Suppressor macrophage (primary cell): ENCODE results near the gene UBA7.
"Not testable (repeated sequence)": the region's sequence is repeated elsewhere in the genome, so short reads cannot be mapped to it uniquely, and the experiment has no call there.

Source experiments
- DNase-seq, 4 experiments: peaks; one replicate each; pipeline ENCODE4 v3.0.0-alpha.2; 2020 to 2022
- total RNA-seq, 17 experiments: gene quantifications; one replicate each; lab custom pipeline; 2026; ENCODE audit warnings: mixed read lengths in 6 of 17, inconsistent platforms in 3 of 17; lab: John Stamatoyannopoulos, UW

The UBA7 gene
- 54.7 to 128 (median 71.6) reads per million in 17 experiments for total RNA-seq

DNA sequence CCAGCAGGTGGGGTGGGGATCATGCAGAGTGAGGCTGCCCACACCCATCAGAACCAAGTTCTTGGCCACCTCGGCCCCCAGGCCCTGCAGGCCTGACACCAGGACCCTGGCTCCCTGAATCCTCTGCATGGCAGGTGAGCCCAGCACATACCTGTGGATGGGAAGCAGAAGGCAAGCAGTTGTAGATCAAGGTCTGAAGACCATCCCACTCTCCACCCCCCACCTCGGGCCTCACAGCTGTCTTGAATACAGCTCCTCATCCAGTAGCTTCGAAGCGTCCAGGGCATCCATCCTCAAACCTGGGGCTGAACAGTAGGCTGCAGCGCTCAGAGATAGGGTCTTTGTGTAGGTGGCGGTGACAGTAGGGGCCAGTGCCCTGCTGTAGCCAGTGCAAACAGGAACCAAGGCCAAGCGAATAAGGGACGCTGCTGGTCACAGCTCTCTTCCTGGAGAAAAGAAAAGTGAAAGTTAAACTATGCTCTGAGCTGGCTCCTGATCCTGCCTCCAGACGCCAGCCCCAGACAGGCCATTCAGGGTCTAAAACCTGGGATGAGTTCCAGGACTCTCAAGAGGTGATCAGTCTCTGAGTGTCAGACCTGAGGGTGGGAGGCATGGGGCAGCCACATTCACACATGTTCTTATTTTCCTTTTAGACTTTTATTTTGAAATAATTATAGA, at the start of gene UBA7:
Gene UBA7, minus strand, starts transcription at position 457 of the 678 bp plus-strand sequence. Its CDS starts 166 bp downstream, at position 291.
- DNase-seq, result peak; percentile 72 to 85 (median 83)

GRCh38 chr3:49859576-49860305, 46.0 kb upstream of the UBA7 start:
- no peak for DNase-seq

GRCh38 chr3:49856181-49857005, 42.6 kb upstream of the UBA7 start, which contains the start of gene TRAIP:
Gene TRAIP, minus strand, starts transcription at chr3:49856564. Its CDS starts 111 bp downstream, at chr3:49856453.
- DNase-seq, result peak; percentile 97 to 98 (median 98)

GRCh38 chr3:49855662-49856061, 41.9 kb upstream of the UBA7 start:
- DNase-seq, result no peak

- DNase-seq, result no peak
These were observed 31.9 kb upstream of the UBA7 start for GRCh38 chr3:49845694-49846093.

- DNase-seq, result no peak
These were observed 30.9 kb upstream of the UBA7 start for GRCh38 chr3:49844464-49845183.

- no peak for DNase-seq
These were observed 29.2 kb upstream of the UBA7 start for GRCh38 chr3:49842843-49843517.

- no peak for DNase-seq
These were observed 28.1 kb upstream of the UBA7 start for GRCh38 chr3:49841806-49842205.

DNA sequence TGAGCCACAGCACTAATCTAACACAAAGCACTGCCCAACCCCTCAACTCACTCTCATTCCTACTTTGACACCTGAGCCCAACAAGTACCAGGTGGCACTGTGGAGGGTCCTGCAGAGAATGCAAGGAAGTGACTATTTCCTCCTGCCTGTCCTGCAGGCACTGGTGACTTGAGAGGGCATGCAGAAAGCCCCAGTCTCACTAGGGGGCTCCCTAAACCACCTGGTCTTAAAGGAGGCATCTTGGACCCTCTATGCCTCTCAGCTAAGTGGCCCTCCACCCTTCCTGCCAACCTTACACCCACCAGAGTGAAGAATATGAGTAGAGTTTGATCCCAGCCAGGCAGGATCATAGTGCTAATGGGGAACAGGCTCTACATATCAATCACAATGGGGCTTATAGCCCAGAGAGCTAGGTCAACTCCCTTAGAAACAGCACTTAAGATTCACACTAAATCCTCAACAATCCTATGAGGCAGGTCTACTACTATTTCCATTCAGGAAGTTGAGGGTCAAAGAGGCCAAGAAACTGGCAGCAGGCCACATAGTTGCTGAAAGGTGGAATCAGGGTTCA, 27.5 kb upstream of the UBA7 start:
- DNase-seq, result peak in 2 of 4 experiments; percentile 12 to 17

DNA sequence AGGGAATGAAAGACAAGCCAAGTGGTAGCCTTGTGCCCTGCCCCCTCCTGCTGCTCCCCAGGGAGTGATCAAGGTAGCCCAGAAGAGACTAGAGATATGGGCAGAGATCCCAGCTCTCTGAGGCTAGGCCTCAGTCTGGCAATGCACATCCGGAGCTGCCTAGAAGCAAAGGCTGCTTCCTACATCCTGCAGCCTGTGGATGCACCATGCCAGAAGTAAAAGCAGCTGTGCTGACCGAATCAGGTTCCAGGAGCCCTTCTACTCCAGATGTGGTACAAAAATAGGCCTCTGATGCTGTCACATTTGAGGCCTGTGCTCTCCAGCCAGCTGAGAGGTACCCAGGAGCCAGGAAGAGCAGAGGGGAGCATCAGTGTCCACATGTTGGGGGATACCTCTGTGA, 26.6 kb upstream of the UBA7 start:
- no peak for DNase-seq

DNA sequence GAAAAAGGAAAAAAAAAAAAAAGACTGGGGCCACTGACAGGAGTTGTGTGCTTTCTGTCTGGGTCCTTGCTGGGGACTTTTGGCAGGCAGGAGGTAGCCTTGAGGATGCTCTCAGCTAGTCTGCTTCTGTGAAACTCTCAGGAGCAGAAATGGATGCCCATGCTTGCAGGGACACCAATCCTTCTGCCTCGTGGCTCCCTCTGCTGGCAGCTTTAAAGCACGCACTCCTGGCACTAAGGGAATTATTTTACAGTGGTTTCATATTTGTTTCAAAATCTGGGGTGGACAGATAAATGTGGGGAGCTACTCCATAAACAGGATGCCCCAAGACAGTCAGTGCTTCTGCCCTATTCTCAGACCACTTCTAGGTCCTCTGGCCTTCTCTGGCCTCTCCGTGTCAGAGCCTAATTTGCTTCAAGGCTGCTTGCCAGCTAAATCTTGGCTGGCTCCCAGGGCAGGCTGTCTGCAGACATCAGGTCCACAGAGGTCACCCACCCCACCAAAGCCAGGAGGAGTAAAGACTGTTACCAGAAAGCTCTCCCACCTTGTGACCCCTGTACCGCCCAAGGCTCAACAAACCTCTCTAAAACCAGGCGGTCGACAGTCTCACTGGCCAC, 25.5 kb upstream of the UBA7 start:
- peak; percentile 86 to 92 (median 90) for DNase-seq

- no peak for DNase-seq
These were observed 17.6 kb upstream of the UBA7 start for GRCh38 chr3:49831341-49831740.

GRCh38 chr3:49826016-49826415, 12.3 kb upstream of the UBA7 start:
- DNase-seq, result no peak

GRCh38 chr3:49823131-49823530, 9.4 kb upstream of the UBA7 start:
- not testable (repeated sequence) for DNase-seq

- DNase-seq, result peak in 2 of 4 experiments; percentile 15 to 19
These were observed 747 bp downstream of the UBA7 start for GRCh38 chr3:49812916-49813496.

GRCh38 chr3:49807431-49808114, 6.2 kb downstream of the UBA7 start:
- no peak for DNase-seq

DNA sequence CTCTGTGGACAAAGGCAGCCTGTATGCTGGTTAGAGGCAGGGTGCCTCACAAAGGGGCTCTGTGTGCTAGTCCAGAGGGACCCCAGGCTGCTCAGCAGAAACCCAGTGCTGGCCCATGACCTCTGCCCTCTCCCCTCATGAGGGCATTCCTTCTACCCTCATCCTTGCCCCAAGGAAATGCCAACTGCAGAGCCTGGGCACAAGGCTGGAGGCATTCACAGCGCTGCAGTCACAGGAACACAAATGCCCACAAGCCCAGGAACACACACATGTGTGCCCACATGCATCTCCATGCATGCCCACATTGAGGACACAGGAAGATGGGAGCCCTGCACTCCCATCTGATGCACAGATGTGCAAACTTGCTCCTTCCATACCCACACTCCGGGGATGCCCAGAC, 6.9 kb downstream of the UBA7 start:
- no peak for DNase-seq

DNA sequence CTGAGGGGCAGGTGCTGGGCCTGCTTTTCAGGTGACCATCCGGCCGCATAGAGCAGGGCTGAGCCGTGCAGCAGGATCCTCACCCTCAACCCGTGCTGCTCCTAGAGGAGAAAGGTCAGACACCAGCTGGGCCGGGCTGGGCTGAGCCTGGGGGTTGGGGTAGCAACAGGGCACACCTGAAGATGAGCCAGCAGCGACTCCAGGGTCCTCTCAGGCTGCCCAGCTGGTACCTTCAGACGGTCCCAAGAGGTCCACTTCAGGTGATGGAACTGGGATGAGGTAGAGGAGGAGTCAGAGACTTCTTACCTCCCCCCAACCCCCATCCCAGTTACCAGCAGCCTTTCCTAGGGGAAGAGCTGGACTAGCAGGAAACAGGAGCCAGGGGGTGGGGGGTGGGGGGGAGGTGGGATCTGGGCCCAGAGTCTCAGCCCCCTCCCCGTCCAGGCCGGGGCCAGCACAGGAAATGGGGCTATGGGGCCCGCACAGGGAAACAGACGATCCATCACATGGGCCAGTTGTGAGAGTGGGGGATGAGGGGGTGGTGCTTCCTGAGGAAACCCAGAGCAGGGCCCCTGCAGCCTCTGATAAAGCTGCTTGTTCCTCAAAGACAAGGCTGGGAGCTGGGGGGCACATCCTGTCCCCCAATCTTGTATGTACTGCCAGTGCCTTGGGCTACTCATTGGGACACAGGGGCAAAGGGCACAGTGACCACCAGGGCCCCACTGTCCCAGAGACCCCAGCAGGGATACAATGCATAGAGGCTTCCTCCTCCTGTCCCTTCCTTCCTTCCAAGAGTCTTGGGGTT, 7.7 kb downstream of the UBA7 start:
- peak; percentile 20 to 69 (median 55) for DNase-seq

DNA sequence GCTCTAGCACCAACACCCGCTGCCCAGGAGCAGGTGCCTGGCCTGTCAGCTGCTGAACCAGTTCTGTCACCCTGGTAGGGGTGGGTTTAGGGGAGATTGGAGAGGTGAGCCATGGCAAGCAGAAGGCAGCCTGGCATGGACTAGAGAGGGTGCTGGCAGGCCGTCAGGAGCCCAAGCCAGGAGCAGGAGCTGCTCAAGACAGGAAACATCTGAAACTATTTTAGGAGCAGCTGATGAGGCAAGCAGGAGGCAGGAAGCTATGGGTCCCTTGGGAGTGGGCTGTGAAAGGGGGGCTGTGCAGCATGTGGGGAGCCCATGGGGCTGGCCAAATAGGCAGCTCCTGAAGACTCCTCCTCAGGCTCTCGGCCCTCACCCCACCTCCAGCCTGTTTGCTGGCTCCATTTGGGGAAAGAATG, 8.4 kb downstream of the UBA7 start:
- peak in 3 of 4 experiments; percentile 24 to 43 (median 36) for DNase-seq
